ENCODE results near the gene ANKMY2.
A peak's percentile ranks its signal among the peaks of the same experiment; 100 is the strongest.

The ANKMY2 gene

GRCh38 chr7:16564909-16565426 is 80.6 kb downstream of the ANKMY2 start:
- peak; percentile 10 to 75 (median 51) for DNase-seq

GRCh38 chr7:16564023-16564380 is 81.6 kb downstream of the ANKMY2 start:
- DNase-seq = no peak

GRCh38 chr7:16563281-16564022 is 82.1 kb downstream of the ANKMY2 start:
- peak in 2 of 4 experiments; percentile 5 to 10 for DNase-seq

GRCh38 chr7:16562456-16563220 is 82.9 kb downstream of the ANKMY2 start:
- DNase-seq = no peak

GRCh38 chr7:16561943-16562342 is 83.6 kb downstream of the ANKMY2 start:
- no peak for DNase-seq

GRCh38 chr7:16559497-16560179 is 85.9 kb downstream of the ANKMY2 start:
- no peak for DNase-seq

- no peak for DNase-seq
Measured at GRCh38 chr7:16558761-16559302, 86.7 kb downstream of the ANKMY2 start.

GRCh38 chr7:16556359-16556758 is 89.2 kb downstream of the ANKMY2 start:
- no peak for DNase-seq

- no peak for DNase-seq
Measured at GRCh38 chr7:16554518-16555236, 90.9 kb downstream of the ANKMY2 start.

- no peak for DNase-seq
Measured at GRCh38 chr7:16550671-16551070, 94.9 kb downstream of the ANKMY2 start.
